GM10266 (cell line): ENCODE measurements around the gene BCL2L11.

ENCODE experiments used
- DNase-seq: peaks from one replicate; pipeline ENCODE4 v3.0.0; 2012; ENCODE audit errors: extremely low spot score
- TF ChIP-seq, protein P1 (sequence below): IDR thresholded peaks from 2 replicates; pipeline ENCODE4 v1.5.1; 2012; ENCODE audit warnings: mild to moderate bottlenecking, low read depth; ENCODE audit not compliant: control insufficient read depth, insufficient read depth; ENCODE audit errors: missing control alignments

BCL2L11 gene

DNA sequence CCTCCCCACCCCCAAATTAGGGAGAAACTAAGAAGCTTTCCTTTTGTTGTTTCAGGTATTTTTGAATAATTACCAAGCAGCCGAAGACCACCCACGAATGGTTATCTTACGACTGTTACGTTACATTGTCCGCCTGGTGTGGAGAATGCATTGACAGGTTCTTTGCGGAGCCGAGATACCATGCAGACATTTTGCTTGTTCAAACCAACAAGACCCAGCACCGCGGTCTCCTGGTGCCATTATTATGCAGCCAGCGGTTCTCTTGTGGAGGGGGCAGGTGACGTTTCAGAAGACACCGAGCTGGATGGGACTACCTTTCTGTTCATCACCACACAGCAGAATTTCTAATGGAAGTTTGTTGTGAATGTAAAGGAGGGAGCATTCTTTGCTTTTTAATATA lies 43.4 kb downstream of the BCL2L11 start:
- DNase-seq = no peak
- TF ChIP-seq, protein P1, sequence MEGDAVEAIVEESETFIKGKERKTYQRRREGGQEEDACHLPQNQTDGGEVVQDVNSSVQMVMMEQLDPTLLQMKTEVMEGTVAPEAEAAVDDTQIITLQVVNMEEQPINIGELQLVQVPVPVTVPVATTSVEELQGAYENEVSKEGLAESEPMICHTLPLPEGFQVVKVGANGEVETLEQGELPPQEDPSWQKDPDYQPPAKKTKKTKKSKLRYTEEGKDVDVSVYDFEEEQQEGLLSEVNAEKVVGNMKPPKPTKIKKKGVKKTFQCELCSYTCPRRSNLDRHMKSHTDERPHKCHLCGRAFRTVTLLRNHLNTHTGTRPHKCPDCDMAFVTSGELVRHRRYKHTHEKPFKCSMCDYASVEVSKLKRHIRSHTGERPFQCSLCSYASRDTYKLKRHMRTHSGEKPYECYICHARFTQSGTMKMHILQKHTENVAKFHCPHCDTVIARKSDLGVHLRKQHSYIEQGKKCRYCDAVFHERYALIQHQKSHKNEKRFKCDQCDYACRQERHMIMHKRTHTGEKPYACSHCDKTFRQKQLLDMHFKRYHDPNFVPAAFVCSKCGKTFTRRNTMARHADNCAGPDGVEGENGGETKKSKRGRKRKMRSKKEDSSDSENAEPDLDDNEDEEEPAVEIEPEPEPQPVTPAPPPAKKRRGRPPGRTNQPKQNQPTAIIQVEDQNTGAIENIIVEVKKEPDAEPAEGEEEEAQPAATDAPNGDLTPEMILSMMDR = no peak

DNA sequence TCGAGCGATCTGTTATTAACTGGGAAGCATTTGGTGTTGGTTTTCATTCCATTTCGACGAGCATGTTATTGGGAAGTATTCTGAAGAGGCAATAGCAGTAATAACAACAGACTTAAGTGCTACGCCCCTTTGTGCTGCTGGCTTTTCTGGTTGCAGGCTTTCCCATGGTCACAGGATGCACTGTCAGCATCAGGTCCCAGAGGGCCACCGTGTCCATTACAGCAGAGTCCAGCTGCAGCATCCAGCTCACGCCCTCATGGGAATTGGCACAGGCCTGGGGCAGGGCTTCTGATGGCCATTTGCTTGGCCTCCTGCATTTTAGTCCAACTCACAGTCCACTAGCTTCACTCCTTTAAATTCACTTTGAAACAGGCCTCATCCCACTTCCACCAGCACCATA lies 44.4 kb downstream of the BCL2L11 start:
- no peak for DNase-seq
- TF ChIP-seq, protein P1 = no peak

DNA sequence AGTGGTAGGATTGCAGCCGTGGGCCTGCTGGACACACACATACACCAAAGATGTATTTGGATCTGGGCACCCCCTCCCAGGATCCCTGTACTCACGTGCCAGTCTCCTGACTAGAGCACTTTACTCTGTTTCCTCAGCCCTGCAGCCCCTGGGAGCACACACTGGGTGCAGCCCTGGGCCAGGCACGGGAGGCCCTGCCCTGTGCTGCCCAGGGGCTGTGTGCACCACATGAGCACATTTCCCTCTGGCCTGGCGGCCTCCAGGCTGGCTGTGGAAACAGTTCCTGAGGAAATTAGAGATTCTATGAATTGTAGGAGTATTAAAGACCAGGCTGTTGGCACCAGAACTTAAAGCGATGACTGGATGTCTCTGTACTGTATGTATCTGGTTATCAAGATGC lies 45.4 kb downstream of the BCL2L11 start:
- TF ChIP-seq, protein P1 = no peak
- no peak for DNase-seq

DNA sequence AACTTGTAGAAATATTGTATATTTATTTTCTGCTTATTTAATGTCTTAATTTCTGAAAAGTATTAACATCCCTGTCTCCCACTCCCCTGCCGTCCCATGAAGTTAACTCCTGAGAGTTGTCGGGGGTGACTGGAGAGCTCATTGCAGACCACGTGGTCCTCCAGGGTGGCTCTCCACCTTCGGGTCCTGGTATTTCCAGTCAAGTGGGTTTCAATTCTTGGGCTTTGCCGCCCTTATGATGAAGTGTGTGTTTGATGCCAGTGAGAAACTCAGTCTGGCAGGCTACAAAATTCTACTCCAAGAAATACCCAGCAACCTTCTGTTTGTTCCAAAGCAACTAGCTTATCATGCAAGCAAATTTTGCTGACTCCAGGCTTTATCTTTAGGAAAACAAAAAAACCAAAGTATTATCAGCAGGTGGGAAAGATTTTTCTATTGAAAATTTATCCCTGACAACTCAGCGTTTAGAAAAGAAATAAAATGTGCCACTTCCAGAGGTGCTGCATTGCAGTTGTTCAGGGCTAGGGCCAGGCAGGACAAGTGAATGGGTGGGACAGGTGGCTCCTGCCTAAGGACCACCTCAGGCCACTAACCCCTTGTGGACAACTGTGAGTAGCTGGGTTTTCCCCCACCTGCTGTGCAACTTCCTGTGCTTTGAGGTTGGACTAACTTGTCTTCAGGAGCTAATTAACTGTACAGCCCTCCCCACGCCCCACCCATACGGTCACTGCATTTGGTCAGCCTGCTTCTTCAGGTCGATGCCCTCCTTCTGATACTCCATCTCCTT lies 46.6 kb downstream of the BCL2L11 start:
- TF ChIP-seq, protein P1 = no peak

DNA sequence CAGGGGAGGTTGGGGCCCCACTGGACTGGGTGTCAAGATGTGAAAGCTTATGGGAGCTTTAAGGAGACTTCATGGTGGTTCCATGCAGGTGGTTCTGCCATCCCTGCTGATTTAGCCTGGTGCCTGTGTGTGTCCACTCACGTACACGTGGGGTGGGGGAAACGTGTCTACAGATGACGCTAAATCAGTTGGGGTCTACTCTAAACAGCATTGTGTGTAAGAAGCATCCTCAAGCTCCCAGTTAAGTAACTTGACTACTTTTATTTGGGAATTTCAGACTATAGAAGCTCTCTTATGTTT lies 47.1 kb downstream of the BCL2L11 start:
- TF ChIP-seq, protein P1 = no peak
- no peak for DNase-seq

More for the DNA sequence above, 46.6 kb downstream of the BCL2L11 start:
- peak; percentile 14 for DNase-seq

DNA sequence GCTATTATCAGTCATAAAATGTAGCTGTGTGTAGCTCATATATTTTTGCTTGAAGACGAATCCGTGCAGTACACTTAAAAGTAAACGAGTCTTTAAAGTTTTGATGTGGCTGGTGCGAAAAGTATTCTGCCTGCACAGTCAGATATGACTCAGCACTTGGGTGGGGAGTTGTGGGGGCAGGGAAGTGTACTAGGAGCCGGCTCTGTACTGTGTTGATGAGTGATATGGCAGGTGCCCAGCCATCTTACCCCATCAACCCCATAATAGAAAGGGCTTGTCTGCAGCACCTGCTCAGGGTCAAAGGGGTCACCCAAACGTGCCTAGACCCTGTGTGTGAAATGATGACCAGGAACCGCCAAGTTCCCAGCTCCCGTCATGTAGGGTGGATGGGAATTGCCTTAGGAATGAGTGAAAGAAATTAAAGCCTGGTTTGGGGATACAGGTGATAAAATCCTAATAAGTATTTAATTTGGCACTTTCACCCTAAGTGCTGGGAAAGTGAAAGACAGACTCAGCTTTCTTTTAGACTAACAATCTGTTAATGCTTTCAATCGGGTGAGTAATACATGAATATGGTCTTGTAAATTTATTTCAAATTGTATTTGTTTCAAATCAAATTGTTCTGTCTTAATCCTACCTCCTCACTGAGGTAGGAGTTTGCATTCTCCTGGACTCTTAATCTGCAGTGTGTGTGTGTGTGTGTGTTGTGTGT lies 48.0 kb downstream of the BCL2L11 start:
- peak; percentile 47 for DNase-seq
- TF ChIP-seq, protein P1 = no peak

DNA sequence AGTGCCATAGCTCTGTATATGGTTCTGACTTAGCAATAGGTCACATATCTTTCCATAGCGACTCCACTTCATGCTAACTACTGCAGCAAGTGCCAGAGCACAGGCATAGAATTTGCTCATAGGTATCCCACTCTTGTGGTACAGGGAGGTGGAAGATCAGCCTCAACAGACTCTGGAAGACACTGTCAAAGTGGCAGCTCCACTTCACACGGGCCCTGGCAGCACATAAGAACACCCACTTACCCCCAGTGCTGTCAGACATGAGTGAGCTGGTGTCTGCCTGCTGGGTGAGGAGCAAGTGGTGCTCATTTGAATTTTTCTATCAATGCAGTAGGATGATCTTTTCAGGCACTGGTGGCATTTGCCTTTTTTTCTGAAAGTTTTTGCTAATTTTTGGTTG lies 48.6 kb downstream of the BCL2L11 start:
- no peak for DNase-seq
- TF ChIP-seq, protein P1 = no peak
